Neuron (in vitro differentiated cells): Measurements from ENCODE around the gene TRPM3.

Experiments
- H2AFZ ChIP-seq: one replicate; pipeline ENCODE4 v1.6.1; 2013; ENCODE audit warnings: low read depth, mild to moderate bottlenecking, inconsistent platforms, low read length, moderate library complexity
- H3K27me3 ChIP-seq: one replicate; pipeline ENCODE4 v1.6.1; 2013; ENCODE audit warnings: low read length; ENCODE audit not compliant: insufficient read depth
- H3K36me3 ChIP-seq: one replicate; pipeline ENCODE4 v1.6.1; 2013; ENCODE audit warnings: low read length; ENCODE audit not compliant: insufficient read depth
- H3K4me1 ChIP-seq: one replicate; pipeline ENCODE4 v1.6.1; 2013; ENCODE audit warnings: low read length; ENCODE audit not compliant: insufficient read depth
- H3K4me3 ChIP-seq: 2 replicates; pipeline ENCODE4 v1.5.1; 2013; ENCODE audit warnings: mild to moderate bottlenecking, low read length, moderate library complexity
- H3K9me3 ChIP-seq: one replicate; pipeline ENCODE4 v1.6.1; 2013; ENCODE audit warnings: low read length

TRPM3 gene

GRCh38 chr9:70811638-70812037, 309.8 kb downstream of the TRPM3 start:
- no peaks in the 10 kb centered on the region for H3K4me1 ChIP-seq
- H2AFZ ChIP-seq: no peak overlapping the region
- H3K36me3 ChIP-seq: no peaks in the 10 kb centered on the region
- no peak overlapping the region for H3K4me3 ChIP-seq
- no peaks in the 10 kb centered on the region for H3K27me3 ChIP-seq
- H3K9me3 ChIP-seq: no peaks in the 10 kb centered on the region

DNA sequence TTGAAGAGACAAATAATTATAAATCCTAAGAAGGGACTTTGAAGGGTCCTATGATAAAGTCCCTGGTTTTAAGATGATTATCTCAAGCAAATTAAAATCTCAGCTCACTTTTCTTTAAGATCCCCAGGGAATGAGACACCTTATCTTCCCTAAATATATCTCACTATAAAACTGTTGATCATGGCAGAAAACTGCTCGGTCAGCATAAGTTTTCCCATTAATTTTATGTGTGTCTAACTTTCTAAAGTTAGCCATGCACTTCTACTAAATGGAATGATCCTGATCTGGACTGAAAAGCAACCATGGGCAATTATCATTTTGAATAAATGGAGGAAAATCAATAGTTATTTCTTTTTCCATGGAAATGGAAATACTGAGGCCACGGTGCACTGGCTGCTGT, 314.5 kb downstream of the TRPM3 start:
- Histone ChIP-seq H3K4me3 (no peak overlapping the region), H3K36me3 (no peaks in the 10 kb centered on the region), H3K4me1 (no peaks in the 10 kb centered on the region), H3K27me3 (no peaks in the 10 kb centered on the region), H2AFZ (no peak overlapping the region), H3K9me3 (no peaks in the 10 kb centered on the region)

DNA sequence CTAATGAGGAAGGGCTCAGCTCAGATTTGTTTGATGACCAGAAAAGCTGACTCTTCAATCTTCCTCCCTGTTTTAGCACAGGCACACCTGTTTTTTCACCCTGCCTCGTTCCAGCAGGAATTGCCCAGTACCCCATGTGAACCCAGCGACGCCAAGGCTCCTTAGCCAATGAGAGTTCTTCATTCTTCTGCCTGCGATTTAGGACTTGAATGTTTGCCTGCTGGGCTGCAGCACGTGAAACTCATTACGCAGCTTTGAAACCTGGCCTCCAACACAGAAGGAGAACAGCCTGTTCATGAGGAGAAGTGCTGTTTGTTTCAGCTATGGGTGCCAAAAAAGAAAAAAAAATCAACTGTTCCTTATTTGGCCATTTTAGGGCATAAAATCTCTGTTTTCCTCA, 315.5 kb downstream of the TRPM3 start:
- H3K9me3 ChIP-seq: no peaks in the 10 kb centered on the region
- no peaks in the 10 kb centered on the region for H3K4me1 ChIP-seq
- H3K27me3 ChIP-seq: no peaks in the 10 kb centered on the region
- H3K4me3 ChIP-seq: no peak overlapping the region
- H3K36me3 ChIP-seq: no peaks in the 10 kb centered on the region
- no peak overlapping the region for H2AFZ ChIP-seq

GRCh38 chr9:70802758-70803436, 318.5 kb downstream of the TRPM3 start:
- Histone ChIP-seq H3K4me1 (no peaks in the 10 kb centered on the region), H3K36me3 (no peaks in the 10 kb centered on the region), H3K4me3 (no peak overlapping the region), H3K27me3 (no peaks in the 10 kb centered on the region), H2AFZ (no peak overlapping the region), H3K9me3 (no peaks in the 10 kb centered on the region)

DNA sequence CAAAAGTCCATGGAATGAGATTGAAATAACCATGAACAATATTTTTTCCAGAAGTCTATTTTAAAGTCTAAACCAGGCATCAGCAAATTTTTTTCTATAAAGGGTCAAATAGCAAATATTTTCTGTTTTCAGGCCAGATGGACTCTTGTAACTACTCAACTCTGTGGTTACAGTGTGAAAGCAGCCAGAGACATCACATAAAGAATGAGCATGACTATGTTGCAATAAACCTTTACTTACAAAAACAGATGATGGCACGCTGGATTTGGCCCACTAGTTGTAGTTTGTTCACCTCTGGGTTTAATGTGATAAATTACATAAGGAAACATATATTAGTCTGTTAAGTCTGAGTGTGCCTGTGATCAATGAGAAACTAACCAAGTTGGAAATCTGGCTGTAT, 319.2 kb downstream of the TRPM3 start:
- Histone ChIP-seq H2AFZ (no peak overlapping the region), H3K27me3 (no peaks in the 10 kb centered on the region), H3K4me3 (no peak overlapping the region), H3K4me1 (no peaks in the 10 kb centered on the region), H3K36me3 (no peaks in the 10 kb centered on the region), H3K9me3 (no peaks in the 10 kb centered on the region)

- H3K27me3 ChIP-seq: no peaks in the 10 kb centered on the region
- H3K4me1 ChIP-seq: no peaks in the 10 kb centered on the region
- H3K4me3 ChIP-seq: no peak overlapping the region
- no peaks in the 10 kb centered on the region for H3K9me3 ChIP-seq
- H2AFZ ChIP-seq: no peak overlapping the region
- no peaks in the 10 kb centered on the region for H3K36me3 ChIP-seq
Observed at GRCh38 chr9:70801181-70801829, 320.1 kb downstream of the TRPM3 start.

DNA sequence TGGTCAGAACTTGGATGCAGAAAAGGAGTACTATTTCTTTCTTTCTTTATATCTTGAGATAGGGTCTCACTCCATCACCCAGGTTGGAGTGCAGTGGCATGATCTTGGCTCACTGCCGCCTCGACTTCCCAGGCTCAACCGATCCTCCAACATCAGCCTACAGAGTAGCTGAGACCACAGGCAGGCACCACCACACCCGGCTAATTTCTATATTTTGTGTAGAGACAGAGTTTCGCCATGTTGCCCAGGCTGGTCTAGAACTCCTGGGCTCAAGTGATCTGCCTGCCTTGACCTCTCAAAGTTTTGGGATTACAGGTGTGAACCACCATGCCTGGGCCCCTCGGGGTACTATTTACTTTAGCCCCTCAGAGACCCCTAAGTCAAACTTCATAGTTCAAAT, 323.4 kb downstream of the TRPM3 start:
- H3K36me3 ChIP-seq: no peaks in the 10 kb centered on the region
- no peaks in the 10 kb centered on the region for H3K4me1 ChIP-seq
- no peaks in the 10 kb centered on the region for H3K9me3 ChIP-seq
- no peak overlapping the region for H2AFZ ChIP-seq
- no peaks in the 10 kb centered on the region for H3K27me3 ChIP-seq
- no peak overlapping the region for H3K4me3 ChIP-seq

DNA sequence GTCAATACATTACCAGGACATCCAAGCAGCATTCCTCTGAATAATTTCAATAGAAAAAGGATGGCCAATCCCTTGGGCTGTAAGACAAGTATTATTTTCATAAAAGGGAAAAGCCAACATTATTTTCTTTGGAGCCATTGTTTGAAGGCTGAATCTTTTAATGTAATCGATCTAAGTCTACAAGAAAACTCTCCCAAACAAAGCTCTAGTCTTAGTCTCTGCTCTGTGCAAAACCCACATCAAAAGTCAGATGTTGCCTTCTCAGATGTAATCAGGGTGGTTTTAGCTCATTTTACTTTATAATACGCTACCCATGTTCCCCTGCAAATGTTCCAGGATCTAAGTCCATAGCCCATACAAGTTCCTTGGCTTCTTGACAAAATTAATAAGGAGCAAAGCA, 325.6 kb downstream of the TRPM3 start:
- Histone ChIP-seq H3K4me3 (no peak overlapping the region), H3K27me3 (no peaks in the 10 kb centered on the region), H3K4me1 (peaks cover 16% of the 10 kb centered on the region), H3K36me3 (no peaks in the 10 kb centered on the region), H3K9me3 (no peaks in the 10 kb centered on the region), H2AFZ (no peak overlapping the region)

- Histone ChIP-seq H3K4me1 (peaks cover 25% of the 10 kb centered on the region), H3K36me3 (no peaks in the 10 kb centered on the region), H2AFZ (no peak overlapping the region), H3K9me3 (no peaks in the 10 kb centered on the region), H3K4me3 (no peak overlapping the region), H3K27me3 (no peaks in the 10 kb centered on the region)
Observed at GRCh38 chr9:70792796-70793195, 328.6 kb downstream of the TRPM3 start.

DNA sequence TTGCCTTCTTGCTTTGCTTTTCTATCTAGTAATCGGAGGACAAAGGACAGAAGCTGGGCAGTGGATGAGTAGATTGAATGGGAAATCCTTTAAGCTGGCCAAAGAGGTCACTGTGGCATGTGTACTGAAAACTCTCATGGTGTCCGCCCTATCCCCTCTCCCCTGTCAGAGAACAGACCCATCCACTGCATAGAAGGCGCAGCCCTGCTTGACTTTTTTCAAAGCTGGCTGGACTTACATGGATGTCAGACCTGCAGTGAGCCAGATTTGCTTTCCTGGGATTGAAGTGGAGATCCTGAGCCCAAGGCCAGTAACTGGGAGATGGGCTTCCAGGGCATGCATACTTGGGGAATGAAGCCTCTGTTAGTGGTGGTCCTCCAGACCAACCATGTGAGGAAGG, 329.5 kb downstream of the TRPM3 start:
- peaks cover 25% of the 10 kb centered on the region for H3K4me1 ChIP-seq
- H3K4me3 ChIP-seq: no peak overlapping the region
- no peaks in the 10 kb centered on the region for H3K27me3 ChIP-seq
- no peaks in the 10 kb centered on the region for H3K36me3 ChIP-seq
- no peaks in the 10 kb centered on the region for H3K9me3 ChIP-seq
- no peak overlapping the region for H2AFZ ChIP-seq

- no peak overlapping the region for H3K4me3 ChIP-seq
Observed at GRCh38 chr9:70789086-70789485, 332.3 kb downstream of the TRPM3 start.

GRCh38 chr9:70784456-70784855, 337.0 kb downstream of the TRPM3 start:
- Histone ChIP-seq H2AFZ (no peak overlapping the region), H3K4me1 (peaks cover 4% of the 10 kb centered on the region), H3K4me3 (no peak overlapping the region), H3K27me3 (no peaks in the 10 kb centered on the region), H3K36me3 (no peaks in the 10 kb centered on the region), H3K9me3 (no peaks in the 10 kb centered on the region)

More at GRCh38 chr9:70789086-70789485, 332.3 kb downstream of the TRPM3 start:
- Histone ChIP-seq H2AFZ (no peak overlapping the region), H3K36me3 (no peaks in the 10 kb centered on the region), H3K4me1 (peaks cover 25% of the 10 kb centered on the region), H3K27me3 (no peaks in the 10 kb centered on the region), H3K9me3 (no peaks in the 10 kb centered on the region)

GRCh38 chr9:70778568-70778967, 342.9 kb downstream of the TRPM3 start:
- H2AFZ ChIP-seq: no peak overlapping the region
- peaks cover 30% of the 10 kb centered on the region for H3K4me1 ChIP-seq
- no peak overlapping the region for H3K4me3 ChIP-seq
- H3K27me3 ChIP-seq: no peaks in the 10 kb centered on the region
- no peaks in the 10 kb centered on the region for H3K9me3 ChIP-seq
- H3K36me3 ChIP-seq: no peaks in the 10 kb centered on the region

DNA sequence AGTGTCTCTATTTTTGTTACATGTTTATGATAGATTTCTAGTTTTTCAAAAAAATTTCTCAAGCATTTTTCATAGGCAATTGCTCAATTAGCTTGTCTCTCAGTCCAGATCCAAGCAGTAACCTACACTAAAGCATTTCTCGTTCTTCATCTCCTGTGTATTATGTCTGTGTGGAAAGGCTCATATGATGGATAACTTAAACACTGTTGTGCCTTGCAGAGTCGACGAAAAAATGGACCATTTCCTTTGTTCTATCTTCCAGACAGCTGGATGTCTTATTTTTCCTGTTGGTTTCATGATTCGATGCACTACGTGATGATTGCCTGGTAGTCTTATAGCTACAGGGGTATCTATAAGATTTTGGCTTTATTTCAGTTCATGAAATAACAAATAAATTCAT, 347.8 kb downstream of the TRPM3 start:
- Histone ChIP-seq H3K9me3 (no peaks in the 10 kb centered on the region), H3K4me3 (no peak overlapping the region), H3K4me1 (peaks cover 30% of the 10 kb centered on the region)

More for the DNA sequence above, 347.8 kb downstream of the TRPM3 start:
- no peaks in the 10 kb centered on the region for H3K27me3 ChIP-seq
- no peaks in the 10 kb centered on the region for H3K36me3 ChIP-seq
- H2AFZ ChIP-seq: no peak overlapping the region
